ENCODE measurements around the gene IL17REL.

Gene IL17REL

DNA sequence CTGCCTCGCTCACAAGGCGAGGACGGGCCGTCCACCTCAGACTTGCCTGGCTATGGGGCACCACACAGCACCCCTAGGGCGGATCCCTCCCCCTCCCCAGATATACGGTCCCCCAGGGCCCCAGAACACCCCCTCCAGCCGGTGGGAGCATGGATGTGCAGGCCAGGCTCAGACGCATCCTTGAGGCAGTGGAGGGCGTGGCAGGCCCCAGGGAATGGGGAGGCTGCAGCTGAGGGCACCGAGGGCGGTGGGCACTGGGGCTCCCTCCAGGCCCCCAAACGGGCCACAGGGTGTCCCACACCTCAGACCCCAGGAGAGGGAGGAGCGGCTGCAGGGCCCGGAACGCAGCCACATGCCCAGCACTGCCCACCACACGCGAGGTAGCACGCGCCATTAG lies 33.5 kb upstream of the IL17REL start:
- DNase-seq = no peak

DNA sequence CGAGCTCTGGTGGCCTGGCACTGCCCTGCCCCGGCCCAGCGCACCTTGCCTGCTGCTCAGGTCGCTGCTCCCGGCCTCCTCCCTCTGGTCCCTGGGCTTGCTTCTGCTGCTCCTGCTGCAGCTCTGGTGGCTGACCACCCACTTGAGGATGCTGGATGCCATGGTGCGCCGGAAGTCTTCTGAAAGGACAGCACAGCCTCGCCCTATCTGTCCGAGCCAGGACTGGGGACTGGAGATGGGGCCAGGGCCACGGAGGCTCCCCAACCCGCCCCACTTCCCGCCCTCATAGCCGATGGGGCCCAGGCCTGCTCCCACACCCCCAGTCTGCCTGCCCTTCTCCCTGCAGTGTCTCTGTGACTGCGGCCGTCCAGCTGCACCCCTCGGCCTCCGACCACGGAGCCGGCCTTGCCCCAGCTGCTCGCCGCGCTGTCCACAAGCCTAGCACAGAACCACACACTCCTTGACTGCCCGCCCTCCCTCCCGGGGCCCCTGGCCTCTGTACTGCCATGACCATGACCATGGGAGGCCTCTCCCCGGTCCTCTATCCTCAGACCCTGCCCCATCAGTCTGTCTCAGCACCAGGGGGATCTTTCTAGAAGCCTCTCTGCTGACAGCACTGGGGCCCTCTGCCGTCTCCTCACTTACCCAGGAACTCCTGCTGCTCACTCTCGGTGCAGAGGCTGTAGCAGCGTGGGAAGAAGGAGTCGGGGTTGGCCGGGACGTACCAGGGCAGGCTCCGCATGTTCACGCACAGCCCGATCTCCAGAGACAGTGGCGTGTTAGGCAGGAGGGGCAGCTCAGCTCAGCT lies 32.9 kb upstream of the IL17REL start:
- no peak for DNase-seq

DNA sequence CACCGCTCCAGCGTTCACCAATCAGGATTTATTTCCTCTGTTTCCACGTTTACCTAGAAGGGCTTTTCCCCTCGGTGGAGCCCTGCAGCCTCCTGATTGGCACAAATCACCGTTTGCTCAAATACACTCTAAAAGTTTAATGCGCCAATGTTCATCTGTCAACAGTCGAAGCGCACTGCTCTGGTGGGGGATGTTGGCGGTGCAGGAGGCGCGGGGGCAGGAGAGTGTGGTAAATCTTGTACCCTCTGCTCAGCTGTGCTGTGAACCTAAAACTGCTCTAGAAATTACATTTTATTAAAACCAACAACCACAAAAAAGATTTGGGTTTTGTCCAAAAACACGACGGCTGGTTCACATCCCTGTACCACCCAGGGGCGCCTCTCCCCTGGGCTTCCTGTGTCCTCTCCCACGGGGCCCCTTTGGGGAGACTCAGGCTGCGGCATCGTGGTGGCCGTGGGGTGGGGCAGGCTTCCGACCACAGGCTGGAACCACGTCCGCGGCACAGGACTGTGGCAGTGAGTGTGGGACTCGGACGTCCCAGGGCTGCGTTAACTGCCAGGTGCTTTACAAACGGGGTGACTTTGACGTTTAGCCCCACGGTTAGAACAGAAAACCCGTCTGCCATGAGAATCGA lies 32.0 kb upstream of the IL17REL start:
- no peak for DNase-seq

DNA sequence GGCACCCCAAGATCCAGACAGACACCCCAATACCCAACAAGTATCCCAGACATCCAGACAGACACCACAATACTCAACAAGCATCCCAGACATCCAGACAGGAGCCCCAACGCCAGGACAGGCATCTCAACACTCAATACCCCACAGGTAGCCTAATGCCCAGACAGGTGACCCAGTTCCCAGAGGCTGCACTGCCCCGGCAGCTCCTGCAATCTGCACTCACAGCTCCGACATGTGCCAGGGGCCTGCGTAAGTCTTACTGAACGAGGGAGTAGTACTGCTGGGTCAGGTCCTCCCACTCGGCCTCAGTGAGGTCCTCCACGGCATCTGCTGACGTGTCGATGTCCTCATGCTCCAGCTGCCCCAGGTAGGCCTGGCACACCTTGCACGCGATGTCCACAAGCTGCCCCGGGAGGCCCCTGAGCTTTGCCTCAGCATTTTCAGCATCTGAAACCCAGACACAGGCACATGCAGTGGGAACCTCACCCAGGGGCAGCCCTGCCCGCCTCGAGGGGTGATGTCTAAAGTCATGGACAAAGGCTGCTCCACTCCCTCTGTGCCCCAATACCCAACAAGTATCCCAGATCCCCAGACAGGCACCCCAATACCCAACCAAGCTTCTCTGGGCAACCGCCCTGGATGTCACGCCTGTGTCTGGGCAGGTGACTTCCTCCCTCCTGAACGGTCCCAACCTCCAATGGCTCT lies 28.9 kb upstream of the IL17REL start:
- DNase-seq = no peak

DNA sequence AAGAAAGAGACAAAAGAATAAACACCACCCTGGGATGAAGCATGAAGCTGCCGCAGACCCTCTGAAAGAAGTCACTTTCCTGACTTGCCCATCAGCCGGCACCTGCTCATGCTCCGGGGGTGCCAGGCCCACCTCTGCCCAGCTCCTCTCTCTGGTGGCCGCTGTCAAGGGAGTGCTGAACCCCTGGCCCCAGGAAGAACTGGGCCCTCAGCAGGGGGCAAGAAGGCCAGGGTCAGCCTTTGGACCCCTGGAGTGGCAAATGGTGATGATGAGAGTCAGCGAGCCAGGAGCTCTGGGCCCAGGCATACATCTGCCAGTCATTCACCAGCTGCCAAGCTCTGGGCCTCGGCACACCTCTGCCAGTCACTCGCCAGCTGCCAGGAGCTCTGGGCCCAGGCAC lies 28.2 kb upstream of the IL17REL start:
- DNase-seq = no peak

DNA sequence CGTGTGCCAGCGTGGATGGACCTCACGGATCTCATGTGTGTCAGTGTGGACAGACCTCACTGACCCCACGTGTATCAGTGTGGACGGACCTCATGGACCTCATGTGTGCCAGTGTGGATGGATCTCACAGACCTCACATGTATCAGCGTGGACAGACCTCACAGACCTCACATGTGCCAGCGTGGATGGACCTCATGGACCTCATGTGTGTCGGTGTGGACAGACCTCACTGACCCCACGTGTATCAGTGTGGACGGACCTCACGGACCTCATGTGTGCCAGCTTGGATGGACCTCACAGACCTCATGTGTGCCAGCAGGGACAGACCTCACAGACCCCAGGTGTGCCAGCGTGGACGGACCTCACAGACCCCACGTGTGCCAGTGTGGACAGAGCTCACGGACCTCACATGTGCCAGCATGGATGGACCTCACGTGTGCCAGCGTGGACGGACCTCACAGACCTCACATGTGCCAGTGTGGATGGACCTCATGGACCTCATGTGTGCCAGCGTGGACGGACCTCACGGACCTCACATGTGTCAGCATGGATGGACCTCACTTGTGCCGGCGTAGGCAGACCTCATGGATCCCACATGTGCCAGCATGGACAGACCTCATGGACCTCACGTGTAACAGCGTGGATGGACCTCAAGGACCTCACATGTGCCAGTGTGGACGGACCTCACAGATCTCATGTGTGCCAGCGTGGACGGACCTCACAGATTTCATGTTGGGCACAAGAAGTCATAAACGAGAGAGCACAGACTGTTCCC lies 27.3 kb upstream of the IL17REL start:
- DNase-seq = no peak

DNA sequence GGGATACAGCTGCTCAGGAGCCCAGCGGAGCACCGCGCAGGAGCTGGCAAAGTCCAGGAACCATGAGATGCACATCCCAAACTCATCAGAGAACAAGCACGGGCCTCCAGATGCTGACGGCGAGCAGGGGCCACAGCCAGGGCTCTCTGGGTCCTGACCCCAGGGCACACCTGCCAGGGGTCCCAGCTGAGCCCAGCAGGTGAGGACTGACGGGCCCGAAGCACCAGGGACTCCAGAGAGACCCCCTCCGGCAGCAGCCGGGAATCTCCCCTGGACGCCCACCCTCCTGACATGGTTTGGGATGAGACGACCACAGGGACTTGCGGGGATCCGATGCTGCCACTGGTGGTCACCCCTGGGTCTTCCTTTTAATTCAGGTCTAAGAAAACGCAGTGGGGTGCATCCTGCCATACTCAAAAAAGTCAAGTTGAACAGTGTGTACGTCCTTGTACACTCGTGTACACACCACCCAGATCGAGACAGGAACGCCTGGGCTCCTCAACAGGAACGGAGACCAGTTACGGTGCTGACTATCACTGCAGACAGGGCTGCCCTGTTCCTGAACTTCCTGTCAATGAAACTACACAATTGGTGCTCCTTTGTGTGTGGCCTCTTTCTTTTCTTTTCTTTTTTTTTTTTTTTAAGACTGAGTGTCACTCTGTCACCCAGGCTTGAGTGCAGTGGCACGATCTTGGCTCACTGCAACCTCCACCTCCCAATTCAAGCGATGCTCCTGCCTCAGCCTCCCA lies 23.6 kb upstream of the IL17REL start:
- DNase-seq = no peak

DNA sequence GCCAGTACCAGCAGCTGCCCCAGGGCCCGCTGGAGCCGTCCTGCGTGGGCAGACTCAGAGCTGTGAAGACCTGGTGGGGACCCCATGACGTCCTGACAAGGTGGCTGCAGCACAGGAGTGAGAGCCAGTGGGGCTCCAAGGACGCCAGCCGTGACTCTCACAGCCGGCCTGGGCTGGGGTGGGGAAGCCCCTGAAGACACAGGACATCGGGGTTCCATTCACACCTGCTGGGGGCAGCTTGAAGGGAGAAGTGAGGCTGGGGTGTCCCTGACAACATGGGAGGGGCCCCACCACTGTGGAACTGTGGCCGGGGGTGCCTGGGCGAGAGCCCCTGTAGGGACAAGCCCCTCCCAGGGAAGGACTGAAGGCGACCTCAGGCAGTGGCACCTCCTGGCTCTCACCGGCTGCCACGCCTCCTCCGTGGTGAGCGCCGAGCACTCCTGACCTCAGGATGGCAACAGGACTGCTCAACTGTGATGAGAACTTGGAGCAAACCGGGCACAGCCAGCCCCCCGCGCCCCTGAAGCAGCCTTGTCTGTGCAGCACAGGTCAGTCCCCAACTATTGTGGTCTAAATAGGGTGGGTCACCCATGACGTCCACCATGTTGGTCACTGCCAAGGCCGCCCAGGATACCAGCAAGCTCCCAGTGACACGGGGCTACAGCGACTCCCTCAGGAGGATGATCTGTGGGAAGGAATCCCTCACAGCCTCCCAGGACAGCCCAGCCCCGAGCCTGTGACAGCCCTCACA lies 22.7 kb upstream of the IL17REL start:
- no peak for DNase-seq

DNA sequence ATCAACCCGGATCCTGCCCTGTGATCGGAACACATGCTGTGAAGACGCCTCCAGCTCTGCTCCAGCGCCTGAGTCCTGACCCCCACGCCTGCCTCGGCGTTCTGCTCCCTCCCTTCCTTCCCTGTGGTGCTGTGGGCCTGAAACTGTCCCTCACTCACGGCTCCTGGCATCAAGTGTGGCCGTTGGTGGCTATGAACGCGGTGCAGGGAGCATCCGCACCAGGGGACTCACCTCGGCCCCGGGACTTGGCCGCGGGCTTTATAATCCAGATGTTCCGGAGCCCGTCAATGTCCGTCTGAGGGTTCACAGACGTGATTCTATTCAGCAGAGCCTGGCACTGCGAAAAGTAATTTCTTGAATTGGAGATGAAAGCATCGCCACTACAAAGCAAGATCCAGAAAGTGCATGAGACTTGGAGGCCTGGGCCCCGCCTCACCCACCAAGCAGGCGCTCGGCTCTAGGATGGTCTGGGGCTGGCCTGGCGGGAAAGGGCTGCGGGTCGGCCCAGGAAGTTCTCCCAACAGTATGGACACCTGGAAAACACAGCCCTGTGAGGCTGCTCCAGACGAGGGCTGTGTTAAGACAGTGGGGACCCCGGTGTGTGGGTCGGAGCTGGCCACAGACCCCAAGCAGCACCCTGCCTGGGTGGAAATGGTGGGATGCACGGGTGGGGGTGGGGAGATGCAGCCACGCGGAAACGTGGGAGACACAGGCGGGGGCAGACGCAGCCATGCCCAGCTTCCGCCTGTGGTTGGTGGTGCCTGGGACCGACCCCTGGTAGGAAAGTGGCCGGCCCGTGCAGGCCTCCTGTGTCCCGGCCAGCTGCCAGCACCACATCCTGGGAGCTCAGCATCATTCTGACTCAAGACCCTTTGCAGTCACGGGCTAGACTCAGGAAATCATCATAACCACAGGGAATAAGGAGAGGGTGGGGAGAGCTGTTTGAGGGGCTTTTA lies 21.8 kb upstream of the IL17REL start:
- DNase-seq = no peak

DNA sequence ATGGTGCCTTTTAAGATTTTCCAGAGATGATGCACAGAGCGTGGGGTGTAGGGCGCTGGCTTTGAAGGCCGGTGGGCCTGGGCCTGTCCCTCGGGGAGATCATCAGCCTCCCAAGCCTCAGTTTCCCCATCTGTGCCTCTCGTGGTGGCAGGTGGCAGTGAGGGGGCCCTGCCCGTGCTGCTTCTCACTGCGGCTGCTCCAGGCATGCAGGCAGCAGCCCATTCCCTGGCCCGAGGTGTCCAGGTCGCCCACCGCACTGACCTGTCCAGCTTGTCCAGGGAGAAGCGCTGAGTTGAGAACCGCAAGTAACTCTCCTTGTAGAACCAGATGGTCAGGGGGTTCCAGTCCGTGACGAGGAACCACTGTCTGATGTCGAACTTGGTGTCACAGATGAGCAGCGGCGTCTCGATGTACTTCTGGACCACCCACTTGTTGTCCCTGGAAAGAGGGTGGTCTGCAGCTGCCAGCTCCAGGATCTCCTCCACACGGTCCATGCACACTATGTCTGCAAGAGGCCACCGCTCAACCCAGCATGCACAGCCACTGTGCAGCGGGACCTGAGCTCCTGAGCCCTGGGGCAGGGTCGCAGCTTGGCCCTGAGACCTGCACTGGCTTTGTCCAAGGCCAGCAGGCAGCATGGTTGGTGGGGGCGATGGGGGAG lies 20.5 kb upstream of the IL17REL start:
- no peak for DNase-seq

DNA sequence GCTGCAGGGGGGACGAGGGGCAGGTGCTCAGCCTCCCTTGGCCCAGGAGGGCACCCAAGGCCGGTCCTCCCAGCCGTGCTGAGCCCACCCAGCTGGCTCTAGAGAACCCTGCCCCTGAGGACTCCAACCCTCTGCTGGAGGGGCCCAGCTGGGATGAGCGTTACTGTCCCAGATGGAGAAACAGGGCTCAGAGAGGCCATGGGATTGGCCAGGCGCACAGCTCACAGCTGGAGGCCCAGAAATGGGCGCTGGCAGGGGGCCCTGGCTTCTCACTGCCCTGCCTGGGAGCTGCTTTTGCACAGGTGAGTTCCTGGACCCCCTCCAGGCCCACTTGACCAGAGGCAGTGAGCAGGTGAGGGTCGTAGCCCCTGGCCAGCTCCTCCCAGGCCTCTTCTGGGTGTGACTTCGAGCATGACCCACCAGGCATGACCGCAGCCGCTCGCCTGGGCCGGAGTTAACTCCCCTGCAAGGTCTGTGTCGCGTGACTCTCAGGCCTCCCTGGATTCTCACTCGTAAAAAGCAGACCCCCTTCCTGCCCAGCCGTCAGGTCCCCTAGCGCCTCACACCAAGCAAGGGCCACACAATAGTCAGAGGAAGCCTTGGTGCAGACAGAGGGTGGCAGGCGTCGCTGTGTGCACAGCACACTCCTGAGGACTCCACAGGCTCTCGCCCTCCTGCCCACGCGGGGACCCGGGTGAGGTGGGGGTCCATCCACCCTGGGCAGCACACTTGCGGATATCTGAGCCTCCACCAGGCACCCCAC lies 19.7 kb upstream of the IL17REL start:
- DNase-seq = no peak

DNA sequence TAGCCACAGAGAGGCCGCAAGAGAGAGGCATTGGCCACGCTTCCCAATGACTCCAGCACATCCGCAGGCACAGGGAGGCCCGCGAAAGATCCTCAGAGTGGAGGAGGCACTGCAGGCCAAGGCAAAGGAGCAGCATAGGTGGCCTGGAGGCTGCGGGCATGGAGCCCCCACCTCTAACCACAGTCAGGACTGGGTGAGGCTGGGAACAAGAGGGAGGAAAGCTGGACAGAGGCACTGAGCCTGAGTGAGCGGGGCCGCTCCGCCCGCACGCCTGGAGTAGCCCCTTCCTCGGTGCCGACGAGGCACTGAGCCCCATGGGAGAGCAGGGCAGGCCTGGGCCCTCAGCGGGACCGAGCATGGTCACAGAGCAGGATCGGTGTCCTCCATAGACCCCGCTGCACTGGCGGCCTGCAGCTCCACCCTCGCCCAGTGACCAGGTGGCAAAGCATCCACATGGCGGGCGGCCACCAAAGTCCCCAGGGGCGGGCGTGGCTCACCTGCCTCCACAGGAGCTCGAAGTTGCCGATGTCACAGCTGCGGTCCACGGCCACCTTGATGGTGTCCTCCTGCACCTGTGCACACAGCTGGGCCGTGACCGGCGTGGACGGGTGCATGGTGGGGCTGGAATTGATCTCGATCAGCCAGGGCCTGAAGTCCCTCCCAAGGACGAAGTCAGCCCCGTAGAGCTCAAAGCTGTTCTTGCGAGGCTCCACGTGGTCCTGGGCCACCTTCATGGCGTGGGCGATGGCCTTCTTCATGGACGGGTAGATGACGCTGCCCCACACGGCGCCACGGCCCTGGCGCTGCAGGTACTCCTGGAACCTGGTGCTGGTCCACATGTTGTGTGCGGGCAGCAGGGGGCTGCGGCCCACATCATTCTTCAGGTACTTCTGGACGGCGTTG lies 18.9 kb upstream of the IL17REL start:
- DNase-seq = no peak

DNA sequence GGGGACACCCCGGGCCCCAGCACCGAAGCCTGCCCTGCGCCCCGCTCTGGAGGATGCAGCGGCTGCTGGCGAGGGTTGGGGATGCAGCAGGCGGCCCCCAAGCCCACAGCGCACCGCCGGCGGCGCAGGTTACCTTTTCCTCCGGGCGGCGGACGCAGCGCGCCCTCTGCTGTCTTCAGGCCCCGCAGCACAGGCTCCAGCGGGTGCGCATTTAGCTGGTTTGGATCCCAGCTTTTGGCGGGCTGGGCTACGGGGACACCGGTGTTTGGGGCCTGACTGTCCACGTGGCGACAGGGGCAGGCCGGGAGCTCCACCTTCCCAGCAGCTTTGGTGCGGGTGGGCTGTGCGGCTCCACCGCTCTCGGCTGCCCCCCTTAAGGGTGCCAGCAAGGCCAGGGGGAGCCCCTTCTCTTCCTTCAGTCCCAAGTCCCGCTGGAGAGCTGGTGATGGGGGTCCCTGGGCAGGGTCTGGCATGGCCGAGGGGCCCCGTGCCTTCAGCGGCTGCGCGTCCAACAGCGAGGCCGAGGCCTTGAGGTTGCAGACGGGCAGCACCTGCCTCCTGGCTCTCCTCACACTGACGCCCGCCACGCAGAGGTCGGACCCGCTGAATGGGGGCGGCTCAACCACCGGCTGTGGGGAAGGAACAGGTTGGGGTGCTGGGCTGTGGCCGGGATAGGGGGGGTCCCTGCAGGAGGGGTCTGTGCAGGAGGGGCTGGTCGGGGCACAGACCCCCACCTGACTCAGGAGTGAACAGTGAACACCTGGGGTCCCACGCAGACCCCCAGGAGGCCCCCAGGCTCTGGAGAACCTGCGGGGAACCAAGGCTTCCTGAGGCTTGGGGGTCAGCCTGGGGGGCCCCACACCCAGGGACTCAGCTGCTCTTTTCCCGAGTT lies 18.0 kb upstream of the IL17REL start:
- DNase-seq = no peak

DNA sequence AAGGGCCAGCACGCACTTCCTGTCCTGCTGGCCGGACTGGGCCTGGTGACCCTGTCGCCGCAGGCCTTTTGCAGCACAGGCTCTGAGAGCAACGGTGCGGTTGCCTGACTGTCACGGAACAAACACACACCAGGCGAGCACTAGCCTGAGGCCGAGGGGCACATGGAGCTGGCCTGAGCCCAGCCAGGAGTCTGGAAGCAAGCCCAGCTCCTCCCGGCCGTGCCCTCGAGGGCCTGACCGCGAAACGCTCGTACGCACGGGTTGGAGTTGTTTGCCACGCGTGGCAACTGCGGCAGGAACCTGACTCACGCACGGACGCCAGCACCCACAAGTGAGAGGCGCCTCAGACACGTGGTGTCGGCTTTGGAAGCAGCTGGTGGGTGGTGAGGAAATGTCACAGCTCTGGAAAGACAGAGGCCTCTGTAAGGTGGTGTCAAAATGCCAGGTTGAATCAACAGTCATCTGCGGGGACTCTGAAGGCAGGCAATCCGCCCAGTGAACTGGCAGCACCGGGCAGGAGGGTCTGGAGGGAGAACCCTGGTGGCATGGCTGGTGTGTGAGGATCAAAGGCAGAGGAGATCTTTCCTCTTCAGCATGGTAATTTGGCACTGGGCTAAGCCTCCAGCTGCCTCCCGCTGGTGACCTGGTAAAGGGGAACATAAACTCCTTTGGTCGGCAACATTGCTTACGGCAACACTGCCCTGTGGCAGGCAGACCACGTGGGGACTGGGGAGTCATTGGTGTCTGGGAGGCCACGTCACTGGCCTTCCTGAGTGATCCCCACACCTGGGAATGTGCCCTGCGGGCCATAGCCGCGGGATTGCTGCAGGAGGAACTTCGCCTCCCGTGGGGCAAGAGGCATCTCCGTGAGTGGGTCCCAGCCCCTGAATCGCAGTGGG lies 15.3 kb upstream of the IL17REL start:
- DNase-seq = no peak

DNA sequence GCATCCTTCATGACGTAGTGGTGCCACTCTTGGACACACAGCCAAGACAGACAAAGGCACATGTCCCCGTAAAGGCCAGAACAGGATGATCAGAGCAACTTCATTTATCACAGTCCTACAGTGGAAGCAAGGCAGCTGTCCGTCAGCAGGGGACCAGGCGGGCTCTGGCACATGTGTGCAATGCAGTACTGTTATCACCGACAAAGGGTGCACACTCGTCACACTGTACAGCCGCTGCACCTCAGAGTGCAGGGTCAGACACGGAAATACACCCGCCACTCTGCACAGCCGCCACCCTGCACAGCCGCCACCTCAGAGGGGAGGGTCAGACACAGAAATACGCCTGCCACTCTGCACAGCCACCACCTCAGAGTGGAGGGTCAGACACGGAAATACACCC lies 13.4 kb upstream of the IL17REL start:
- DNase-seq = no peak
